ENCODE data around the gene MTHFD2L.

DNA sequence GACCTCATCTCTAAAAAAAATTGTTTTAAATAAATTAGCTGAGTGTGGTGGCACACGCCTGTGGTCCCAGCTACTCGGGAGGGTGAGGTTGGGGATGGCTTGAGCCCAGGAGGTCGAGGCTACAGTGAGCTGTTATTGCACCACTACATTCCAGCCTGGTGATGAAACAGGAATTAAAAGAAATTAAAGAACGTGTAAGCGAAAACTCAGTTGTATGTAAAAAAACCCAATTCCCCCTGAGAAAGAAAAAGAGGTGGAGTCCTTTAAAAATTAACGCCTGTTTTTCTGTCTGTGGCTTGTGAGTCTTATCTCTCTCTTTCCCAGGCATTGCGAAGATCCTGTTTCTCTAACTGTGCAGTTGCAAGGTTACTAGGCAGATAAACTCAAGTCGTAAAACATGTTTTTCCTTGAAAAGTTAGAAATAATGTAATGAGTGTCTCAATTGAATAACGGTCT lies 172.4 kb downstream of the MTHFD2L start:
- TF ChIP-seq, protein P1, sequence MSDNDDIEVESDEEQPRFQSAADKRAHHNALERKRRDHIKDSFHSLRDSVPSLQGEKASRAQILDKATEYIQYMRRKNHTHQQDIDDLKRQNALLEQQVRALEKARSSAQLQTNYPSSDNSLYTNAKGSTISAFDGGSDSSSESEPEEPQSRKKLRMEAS (IDR thresholded peaks at IDR 0.05): no peak
- TF ChIP-seq, protein P2, sequence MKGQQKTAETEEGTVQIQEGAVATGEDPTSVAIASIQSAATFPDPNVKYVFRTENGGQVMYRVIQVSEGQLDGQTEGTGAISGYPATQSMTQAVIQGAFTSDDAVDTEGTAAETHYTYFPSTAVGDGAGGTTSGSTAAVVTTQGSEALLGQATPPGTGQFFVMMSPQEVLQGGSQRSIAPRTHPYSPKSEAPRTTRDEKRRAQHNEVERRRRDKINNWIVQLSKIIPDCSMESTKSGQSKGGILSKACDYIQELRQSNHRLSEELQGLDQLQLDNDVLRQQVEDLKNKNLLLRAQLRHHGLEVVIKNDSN (IDR thresholded peaks at IDR 0.05): no peak
- no peak for TF ChIP-seq NFIC (IDR thresholded peaks at IDR 0.05)
- TF ChIP-seq FOXM1 (IDR thresholded peaks at IDR 0.05; ENCODE audit: borderline replicate concordance, low read depth): no peak
- TF ChIP-seq RAD21 (IDR thresholded peaks at IDR 0.05; ENCODE audit: low read depth): no peak
- TF ChIP-seq, protein P3, sequence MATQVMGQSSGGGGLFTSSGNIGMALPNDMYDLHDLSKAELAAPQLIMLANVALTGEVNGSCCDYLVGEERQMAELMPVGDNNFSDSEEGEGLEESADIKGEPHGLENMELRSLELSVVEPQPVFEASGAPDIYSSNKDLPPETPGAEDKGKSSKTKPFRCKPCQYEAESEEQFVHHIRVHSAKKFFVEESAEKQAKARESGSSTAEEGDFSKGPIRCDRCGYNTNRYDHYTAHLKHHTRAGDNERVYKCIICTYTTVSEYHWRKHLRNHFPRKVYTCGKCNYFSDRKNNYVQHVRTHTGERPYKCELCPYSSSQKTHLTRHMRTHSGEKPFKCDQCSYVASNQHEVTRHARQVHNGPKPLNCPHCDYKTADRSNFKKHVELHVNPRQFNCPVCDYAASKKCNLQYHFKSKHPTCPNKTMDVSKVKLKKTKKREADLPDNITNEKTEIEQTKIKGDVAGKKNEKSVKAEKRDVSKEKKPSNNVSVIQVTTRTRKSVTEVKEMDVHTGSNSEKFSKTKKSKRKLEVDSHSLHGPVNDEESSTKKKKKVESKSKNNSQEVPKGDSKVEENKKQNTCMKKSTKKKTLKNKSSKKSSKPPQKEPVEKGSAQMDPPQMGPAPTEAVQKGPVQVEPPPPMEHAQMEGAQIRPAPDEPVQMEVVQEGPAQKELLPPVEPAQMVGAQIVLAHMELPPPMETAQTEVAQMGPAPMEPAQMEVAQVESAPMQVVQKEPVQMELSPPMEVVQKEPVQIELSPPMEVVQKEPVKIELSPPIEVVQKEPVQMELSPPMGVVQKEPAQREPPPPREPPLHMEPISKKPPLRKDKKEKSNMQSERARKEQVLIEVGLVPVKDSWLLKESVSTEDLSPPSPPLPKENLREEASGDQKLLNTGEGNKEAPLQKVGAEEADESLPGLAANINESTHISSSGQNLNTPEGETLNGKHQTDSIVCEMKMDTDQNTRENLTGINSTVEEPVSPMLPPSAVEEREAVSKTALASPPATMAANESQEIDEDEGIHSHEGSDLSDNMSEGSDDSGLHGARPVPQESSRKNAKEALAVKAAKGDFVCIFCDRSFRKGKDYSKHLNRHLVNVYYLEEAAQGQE (IDR thresholded peaks at IDR 0.05; ENCODE audit: low read depth): no peak
- no peak for TF ChIP-seq EP300 (IDR thresholded peaks at IDR 0.05; ENCODE audit: borderline replicate concordance)
- TF ChIP-seq TAF1 (IDR thresholded peaks at IDR 0.05; ENCODE audit: low read depth): no peak
- no peak for TF ChIP-seq EGR1 (IDR thresholded peaks at IDR 0.05)
- no peak for TF ChIP-seq CEBPB (IDR thresholded peaks at IDR 0.05)
- TF ChIP-seq YY1 (IDR thresholded peaks at IDR 0.05; ENCODE audit: low read depth): no peak
- TF ChIP-seq TEAD4 (IDR thresholded peaks at IDR 0.05): no peak

All from Ishikawa (cell line).